Measurements from ENCODE around the gene SLC6A1.

SLC6A1 gene

DNA sequence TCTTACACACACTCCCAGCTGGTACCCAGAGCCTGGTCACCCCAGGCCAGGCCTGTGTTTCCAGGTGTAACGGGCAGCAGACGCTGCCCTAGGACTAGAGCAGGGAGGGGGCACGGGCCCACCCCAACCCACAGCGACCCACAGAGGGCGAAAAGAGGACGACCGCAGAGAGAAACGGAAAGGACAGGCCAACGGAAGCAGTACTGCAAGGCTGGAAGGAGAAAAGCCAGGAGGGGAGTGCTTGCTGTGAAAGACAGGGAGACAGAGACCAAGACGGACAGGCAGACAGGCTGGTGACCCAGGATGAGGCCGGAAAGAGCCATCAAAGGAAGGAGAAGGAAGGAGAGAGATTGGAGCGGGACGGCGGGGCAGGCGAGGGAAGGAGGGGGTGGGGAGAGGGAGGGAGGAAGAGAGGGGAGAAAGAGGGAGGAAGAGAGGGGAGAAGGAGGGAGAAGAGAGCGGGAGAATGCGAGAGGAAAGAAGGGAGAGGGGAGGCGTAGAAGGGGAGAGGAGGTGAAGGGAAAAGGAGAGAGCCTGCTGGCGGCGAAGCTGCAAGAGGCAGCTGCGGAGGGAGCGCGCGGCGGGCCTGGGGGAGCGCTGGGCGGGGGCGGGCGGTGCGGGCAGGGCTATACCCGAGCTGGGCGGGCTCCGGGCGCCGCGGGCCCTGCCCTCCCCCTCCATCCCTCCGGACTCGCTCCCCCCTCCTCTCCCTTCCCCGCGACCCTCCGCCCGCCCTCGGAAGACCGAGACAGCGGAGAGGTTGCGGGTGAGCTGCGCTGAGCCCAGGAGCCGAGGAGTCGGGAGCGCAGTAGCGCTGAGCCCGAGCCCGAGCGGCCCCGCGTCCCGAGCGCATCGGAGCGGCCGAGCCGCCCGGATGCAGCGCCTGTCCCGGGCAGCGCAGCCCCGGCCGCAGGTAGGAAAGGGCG is at the start of gene SLC6A1:
TSS of gene SLC6A1 (plus strand) at position 732 of the 926 bp plus-strand sequence. CDS start 24,464 bp downstream, outside the sequence.
- peak; percentile 8 for DNase-seq (ENCODE audit: low read depth)

DNA sequence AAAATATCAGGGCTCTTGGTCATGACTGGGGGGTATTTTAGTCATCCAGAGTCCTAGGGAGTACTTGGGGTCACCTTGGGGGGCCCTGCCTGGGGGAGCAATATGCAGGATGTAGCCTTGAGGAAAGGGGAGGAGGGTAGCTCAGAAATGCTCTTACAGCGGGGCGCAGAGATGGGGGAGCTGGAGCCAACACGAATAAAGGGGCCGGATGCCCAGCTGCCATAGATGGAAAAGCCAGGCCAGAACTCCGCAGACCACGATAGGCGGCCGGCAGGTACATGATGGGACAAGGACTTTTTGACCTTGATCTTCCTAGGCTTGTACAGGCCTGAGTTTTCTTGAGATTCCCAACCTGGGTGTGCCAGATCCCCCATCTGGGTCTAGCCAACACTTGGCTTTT is 47.7 kb upstream of the SLC6A1 start:
- DNase-seq (ENCODE audit: low read depth), result no peak

DNA sequence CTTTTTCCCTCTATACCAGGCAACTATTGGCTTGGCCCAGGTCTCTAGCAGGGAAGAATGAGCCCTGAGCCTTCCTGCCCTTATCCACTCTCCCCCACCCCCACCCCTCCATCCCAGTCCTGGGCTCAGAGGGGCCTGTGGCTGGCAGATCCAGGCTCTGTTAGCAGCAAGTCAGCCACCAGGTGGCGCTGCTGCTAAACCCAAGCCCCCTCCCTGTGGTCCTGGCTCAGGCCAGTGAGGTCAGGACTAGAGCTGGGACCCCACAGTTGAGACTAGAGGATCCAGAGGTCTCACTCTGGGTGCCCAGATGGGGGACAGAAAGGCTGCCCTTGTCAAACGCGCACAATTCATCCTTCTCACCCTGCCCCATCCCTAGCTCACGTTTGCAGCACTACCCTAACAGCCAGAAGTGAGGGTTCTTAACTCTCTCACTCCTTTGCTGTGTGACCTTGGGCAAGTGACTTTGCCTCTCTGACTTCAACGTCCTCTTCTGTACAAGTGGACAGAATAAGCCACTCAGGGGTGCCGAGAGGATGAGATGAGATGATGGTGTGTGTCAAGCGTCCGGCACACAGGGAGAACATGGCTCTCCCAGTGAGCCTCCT is 46.8 kb upstream of the SLC6A1 start:
- DNase-seq (ENCODE audit: low read depth), result peak; percentile 28

DNA sequence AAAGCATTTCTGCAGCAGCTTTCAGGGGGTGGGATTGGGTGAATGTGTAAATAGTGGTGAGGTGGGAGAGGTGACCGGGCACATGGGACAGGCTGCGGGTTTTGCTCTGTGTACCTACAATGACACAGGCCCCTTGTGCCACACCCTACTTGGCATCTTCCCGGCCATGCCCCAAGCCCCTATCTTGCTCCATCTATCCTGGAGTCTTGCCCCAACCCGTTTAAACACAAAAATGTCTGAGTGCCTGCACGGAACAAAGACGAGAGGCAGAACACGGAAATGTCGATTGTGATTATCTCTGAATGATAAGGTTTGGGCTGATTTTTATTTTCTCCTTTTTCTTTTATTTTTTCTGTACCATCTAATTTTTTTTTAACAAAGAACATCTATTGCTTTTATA is 46.0 kb upstream of the SLC6A1 start:
- no peak for DNase-seq (ENCODE audit: low read depth)

DNA sequence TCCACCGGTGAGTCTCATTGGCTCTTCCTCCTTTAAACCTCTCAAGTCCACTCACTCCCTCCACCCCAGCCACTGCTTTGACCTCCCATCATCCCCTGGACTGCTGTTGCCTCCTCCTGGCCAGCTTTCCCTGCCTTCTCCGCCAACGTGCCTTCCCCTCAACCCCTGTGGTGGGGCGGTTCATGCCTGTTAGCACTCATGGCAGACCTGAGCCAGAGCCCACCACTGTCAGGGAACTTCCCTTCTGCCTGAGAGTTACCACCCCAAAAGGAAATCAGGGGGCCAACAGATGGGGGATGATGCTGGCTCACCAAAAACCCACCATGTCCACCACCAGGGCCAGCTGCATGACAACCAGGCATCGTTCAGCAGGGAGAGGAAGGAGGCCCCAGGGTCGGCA is 44.2 kb upstream of the SLC6A1 start:
- no peak for DNase-seq (ENCODE audit: low read depth)

DNA sequence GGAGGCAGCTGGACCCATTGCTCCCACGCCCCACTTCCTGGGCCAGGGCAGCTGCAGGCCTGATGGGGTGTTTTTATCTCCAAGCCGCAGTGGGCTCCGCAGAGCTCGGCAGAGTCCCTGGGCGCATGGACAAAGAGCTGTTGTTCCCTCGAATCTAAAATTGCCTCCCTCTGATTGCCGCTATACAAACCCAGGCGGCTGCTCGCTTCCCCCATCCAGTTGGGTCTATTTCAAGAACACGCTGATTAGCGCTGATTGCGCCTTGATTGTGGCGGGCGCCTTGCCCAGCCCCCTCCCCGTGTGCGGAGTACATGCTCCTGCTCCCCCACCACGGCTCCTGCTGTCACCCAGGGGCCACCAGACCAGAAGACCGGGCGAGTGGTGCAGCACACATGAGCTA is 43.4 kb upstream of the SLC6A1 start:
- no peak for DNase-seq (ENCODE audit: low read depth)

DNA sequence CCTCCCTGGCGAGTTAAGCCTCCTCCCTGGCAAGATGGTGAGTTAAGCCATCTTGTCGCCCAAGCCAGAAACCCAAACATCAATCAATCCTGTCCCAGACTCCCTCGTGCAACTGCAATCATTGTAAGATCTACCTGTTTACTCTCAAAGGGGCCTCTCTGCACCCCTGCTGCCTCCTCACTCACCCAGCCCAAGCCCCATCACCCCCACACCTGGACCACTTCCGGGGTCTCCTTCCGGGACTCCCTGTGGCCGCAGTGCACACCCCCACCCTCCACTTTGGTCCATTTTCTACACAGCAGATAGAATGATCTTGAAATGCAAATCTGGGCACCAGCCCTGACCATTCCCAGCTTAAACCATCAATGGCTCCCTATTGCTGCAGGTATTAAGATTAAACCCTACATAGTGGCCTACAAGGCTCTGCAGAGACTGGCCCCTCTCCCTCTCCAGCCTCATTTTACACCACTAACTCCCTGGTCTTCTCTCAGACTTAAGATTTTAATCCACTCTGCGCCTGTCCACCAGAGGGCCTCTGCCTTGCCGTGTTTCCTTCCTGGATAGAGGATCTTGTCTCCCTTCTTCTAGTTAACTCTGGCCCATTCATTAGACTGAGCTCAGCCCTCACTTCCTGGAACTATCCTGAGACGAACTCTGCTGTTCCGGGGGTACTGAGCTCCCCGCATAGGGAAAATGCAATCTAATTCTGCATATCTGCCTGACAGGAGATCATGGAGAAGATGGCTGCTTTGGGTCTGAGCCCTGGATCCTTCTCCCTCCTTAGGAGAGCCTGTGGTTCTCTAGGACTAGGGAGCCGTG is 41.9 kb upstream of the SLC6A1 start:
- DNase-seq (ENCODE audit: low read depth), result peak; percentile 62

DNA sequence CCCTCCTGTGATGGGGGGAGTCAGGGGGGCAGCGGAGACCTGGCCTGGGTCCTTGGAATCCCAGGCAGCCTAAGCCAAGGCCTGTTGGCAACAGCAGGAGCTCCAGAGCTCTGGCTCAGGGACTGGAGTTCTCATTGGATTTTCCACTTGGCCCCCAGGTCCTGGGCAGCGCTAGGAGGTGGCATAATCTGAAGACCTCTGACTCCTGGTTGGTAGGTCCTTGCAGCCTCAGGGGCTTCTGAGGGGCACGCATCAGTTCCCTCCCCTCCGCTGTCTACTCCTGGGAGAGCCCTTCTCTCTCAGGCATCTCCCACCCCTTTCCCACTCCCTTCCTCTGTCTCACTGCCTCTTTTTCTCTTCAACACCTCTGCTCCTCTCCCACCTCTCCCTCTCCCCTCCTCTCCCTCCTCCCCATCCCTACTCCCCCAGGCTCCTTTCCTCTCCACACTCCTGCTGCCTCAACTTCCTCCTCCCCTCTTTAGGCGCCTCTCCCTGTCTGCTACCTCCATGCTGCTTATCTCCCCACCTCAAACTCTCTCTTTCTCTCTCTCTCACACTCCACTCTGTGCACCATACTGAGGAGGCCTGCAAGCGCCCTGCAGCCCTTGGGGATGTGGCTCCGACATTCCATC is 41.1 kb upstream of the SLC6A1 start:
- no peak for DNase-seq (ENCODE audit: low read depth)

DNA sequence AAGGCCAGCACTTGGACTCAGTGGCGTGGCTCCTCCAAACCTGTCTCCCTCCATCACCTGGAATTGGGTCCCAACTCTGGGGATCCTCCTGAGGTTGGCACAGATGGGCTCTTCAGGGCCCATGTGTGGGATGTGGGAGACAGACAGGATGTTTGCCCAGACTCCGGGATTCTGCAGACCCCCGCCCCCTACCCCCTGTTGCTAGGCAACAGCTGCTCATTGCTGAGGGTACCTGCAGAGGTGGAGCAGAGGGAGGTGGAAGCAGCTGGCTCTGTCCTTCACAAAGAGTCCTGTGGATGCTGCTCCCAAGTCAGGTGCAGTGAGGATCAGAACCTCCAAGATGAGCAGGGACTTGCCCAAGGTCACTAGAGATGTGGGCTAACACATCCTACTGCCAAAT is 40.0 kb upstream of the SLC6A1 start:
- no peak for DNase-seq (ENCODE audit: low read depth)

DNA sequence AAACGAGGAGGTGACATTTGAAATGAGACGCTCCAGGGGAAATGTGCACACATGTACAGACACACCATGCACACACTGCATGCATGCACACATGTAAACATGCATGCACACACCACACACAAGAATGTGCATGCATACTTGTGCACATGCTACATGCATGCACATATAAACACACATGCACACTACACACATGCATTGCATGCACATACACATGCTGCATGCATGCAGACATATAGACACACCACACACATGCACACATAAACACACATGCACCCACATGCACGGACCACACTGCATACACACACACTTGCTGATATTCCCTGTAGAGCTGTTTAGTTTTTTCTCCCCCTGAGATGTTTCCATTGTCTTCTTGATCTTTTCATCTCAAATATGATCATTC is 37.8 kb upstream of the SLC6A1 start:
- DNase-seq (ENCODE audit: low read depth), result no peak

DNA sequence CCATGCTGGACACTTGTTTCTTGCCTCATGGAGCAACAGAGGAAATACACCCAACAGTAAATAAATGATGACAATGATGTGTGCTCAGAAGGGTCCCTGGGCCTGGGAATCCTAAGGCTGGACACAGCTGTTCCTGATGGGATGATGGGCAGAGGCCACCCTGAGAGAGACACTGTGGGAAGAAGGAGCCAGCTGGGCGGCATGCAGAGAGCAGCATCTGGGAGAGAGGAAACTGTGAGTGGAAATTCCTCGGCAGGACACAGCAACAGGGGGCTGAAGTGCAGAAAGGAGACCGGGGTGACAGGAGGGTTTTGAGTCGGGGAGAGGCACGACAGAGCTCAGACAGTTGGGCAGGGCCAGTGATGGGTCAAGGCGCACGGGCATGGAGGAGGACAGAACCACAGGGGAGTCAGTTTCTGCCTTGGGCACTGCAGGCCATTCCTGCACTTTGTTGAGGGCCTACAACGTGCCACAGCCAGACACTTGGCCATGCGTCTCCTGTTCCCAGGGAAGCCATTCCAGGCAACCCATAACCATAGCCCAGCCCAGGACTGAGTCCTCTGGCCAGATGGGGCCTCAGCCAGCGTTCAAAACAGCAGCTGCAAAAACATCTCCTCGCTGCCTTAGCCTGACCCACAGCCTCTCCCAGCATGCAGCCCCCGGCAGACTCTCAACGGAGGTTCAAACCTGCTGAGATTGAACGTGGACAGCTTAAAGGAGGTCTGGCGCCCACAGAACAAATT is 36.7 kb upstream of the SLC6A1 start:
- DNase-seq (ENCODE audit: low read depth), result no peak

DNA sequence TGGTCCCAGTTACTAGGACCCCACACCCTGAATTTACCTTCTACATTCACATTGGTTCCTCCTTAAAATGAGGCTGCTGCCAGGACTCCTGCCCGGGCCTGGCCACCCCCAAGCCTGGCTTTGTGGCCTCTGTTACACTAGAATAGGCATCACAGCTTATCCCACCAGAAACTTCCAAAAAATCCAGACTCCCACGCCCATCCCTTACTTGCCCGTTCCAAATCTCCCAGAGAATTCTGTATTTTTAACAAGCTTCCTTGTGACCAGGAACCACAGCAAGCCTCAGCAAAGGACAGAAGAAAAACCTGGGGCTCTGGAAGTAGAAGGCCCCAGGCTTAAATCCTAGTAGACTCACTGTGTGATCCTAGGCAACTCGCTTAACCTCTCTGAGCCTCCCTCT is 36.0 kb upstream of the SLC6A1 start:
- no peak for DNase-seq (ENCODE audit: low read depth)

DNA sequence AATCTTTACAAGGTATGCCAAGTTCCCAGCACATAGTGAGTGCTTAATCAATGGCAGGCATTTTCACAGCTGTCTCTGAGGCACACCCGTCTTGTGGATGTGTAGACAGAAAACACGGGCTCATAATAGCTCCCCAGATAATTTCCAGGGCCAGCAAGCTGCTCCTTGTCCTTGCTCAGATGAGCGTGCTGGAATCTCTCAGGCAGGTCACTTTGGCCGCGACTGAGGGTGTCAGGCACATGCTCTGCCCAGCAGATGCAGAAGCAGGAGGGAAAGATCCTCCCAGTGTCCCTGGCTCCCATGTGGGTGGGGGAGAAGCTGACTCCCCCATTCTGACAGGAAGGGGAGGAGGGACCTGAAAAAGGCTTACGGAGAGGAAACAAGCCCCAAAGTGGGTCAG is 35.6 kb upstream of the SLC6A1 start:
- DNase-seq (ENCODE audit: low read depth), result no peak

DNA sequence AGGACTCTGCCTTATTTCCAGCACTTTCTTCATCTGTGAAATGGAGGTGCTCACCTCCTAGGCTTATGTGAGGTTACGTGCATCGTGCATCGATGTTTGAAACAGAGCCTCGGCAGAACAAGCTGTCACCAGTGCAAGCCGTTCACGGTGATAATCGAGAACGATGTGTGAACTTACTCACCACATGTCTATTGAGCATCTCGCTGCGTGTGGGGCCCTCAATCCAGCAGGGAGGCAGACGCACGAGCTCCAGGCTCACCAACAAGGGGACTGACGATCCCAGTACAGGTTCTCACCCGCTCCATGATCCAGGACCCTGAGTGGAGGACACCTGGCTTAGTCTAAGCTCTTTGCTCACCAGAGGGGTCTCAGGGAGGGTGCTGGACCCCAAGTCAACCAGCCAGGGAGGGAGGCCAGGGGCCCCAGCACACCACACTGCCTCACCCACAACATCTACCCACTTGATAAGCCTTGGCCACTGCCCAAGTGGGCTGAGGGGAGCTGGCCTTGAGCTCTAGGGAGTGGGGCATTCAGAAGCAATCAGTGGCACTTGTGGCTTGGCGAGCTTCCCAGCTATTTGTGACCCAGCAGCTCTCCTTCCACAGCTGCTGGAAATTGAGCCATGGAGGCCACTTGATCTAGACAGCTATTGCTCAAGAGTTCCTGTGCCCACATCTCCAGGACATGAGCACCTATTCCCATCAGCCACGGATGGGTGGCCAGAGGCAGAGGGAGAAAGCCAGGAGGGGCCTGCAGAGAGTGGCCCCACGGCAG is 34.4 kb upstream of the SLC6A1 start:
- no peak for DNase-seq (ENCODE audit: low read depth)

DNA sequence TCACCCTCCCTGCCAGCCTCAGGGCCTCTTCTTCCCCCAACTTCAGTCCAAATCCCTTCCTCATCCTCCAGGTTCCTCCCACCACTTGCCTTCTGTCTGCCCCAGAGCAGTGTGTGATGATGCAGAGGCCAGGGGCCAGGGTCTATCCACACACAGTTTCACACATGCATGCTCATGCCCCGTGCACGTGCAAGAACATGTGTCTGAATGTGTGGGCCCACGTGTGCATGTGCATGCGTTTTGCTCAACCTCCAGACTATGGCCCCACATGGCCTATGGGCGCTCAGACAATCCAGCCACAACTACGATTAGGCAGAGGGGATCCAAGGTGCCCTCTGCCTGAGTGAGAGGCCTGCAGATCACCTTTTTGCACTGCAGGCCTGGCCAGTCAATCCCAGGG is 32.3 kb upstream of the SLC6A1 start:
- DNase-seq (ENCODE audit: low read depth), result no peak

DNA sequence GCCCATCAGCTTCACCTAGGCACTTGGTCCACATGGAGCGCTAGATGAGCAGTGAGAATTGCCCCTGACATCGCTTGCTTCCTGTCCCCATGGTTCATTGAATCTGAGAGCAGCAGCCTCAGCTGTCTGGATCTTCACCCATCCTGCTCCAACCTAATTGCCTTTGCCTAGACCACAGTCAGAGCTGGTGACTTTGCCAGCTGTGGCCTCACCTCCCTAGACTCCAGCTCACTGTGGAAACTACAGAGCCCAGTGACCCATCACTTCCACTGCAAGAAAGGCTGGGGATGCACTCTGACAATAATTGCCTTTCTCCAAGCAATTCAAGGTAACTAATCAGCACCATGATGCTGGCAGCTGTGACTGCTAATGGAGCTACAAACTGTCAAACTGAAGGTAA is 30.6 kb upstream of the SLC6A1 start:
- DNase-seq (ENCODE audit: low read depth), result no peak

DNA sequence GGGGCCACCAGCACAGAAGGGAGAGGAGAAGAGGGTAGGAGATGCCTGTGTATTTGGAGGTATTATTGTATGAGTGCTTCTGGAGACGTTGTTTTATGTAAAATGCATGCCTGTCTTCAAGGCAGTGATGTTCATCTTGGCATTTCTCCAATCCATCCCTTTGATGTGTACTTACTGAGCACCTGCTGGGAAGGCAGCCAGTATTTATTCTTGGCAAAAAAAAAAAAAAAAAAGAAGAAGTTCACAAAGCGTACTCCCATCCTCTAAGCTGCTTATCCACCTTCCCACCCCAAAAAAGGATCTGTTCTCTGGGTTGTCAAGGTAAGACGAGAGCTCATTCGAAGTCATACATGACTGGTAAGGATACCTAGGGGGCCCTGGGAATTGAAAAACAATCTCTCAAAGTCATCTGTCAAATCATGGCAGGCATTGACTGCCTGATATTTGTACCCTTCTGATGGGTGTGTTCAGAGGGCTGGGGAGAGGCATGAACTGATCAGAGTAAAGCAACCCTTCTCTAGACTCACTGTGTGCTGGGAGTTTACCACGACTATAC is 30.0 kb upstream of the SLC6A1 start:
- DNase-seq (ENCODE audit: low read depth), result no peak

DNA sequence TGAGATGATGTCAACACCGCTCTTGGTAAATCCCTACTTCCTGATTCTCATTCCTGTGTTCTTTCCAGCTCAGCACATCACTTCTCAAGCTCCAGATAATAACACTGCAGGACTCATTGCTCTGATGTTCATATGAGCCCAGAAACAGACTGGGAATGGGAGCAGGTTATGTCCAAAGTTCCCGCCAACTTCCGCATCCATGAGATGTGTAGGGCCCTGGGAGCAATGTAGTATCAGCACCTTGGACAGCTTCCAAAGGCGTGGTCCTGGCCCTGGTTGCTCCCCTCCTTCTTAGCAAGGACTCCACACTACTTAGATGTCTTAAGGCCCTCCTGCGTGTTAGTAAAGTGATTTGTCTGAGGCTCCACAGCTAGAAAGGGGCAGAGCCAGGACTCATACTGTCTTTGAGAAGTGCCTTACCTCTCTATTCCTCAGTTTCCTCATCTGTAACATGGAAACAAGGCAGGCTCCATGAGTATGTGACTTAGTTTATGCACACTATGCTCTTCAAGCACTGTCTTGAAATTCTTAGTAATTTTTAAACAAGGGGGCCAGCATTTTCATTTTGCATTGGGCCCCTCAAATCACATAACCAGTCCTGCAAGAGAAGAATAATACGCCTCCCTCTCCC is 27.9 kb upstream of the SLC6A1 start:
- no peak for DNase-seq (ENCODE audit: low read depth)

DNA sequence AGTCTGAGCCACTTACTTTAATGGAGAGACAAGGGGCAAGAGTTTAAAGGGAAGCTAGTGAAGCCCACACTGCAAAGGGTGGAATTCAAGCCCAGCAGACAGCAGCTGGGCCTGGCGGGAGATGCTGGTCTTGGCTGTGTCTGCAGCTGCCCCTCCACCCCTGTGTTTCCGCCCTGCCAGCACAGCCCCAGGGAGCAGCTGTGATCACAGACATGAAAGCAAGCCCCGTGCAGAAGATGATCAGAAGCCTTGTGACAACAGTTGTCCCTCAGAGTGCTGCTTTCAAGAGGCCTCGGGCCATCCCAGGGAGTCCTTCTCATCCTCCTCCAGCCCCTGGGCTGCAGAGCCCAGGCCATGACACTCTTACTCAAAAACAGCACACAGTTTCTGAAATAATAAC is 24.1 kb upstream of the SLC6A1 start:
- DNase-seq (ENCODE audit: low read depth), result no peak

All from iris pigment epithelial cell (primary cell).